ENCODE results near the gene FOXN1. TPM values are rescaled to one million over a fixed set of nuclear protein-coding genes. Genes with fewer than 3 reads are reported as not detected.

FOXN1 gene
- total and polyA plus RNA-seq, 8 donors, result 0.43 to 9.3 (median 2.4) TPM; not detected in 5

GRCh38 chr17:28527859-28528258, 21.7 kb downstream of the FOXN1 start:
- peaks cover 0 to 9% (median 0%) of the 10 kb centered on the region in 3 donors for H3K27me3 ChIP-seq
- WGBS, 5 donors, result 29 to 65% (median 43%) methylated on average over 2 of the region's 2 CpGs
- intact Hi-C loops (cut with DNase I; ENCODE audit: low total_unique reads), result no loop called here

DNA sequence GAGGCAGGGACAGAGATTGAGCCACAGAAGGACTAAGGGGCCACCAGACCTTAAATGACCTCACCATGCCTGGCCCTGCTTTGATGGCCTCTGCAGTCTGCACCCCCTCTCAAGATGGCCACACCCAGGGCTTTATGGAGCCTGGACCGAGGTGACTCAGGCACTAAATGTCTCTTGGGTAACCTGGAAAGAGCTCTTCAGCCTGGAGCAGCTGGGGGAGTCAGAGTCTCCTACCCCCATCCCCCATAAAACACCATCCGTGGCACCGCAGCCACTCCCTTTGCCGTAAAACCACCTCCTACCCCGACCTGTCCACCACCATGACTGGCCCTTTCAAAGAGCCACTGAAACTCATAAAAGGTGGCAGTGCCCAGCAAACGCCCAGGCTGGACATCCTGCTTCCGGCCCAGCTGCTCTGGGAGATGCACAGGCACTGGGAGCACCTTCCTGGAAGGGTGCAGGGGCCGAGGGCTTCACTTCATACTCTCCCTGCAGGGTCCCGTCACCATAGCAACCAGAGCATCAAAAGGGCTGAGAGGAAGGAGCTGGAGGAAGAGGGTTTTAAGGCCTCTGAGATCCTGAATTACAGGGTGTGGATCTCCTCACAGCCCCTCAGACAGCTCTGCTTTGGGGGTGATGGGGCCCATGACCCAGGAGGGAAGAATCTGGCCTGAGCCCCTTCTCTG, 22.3 kb downstream of the FOXN1 start:
- intact Hi-C loops (cut with DNase I; ENCODE audit: low total_unique reads), result no loop called here
- Histone ChIP-seq H3K27me3 (peaks cover 0 to 9% (median 0%) of the 10 kb centered on the region in 3 donors), H3K36me3 (no peaks in the 10 kb centered on the region), H3K27ac (no peak overlapping the region), H3K4me1 (peaks cover 6 to 50% (median 34%) of the 10 kb centered on the region in 4 donors), H3K9me3 (no peaks in the 10 kb centered on the region), H3K4me3 (no peak overlapping the region)
- no peak for TF ChIP-seq POLR2A (IDR thresholded peaks at IDR 0.05)
- TF ChIP-seq, protein P1, sequence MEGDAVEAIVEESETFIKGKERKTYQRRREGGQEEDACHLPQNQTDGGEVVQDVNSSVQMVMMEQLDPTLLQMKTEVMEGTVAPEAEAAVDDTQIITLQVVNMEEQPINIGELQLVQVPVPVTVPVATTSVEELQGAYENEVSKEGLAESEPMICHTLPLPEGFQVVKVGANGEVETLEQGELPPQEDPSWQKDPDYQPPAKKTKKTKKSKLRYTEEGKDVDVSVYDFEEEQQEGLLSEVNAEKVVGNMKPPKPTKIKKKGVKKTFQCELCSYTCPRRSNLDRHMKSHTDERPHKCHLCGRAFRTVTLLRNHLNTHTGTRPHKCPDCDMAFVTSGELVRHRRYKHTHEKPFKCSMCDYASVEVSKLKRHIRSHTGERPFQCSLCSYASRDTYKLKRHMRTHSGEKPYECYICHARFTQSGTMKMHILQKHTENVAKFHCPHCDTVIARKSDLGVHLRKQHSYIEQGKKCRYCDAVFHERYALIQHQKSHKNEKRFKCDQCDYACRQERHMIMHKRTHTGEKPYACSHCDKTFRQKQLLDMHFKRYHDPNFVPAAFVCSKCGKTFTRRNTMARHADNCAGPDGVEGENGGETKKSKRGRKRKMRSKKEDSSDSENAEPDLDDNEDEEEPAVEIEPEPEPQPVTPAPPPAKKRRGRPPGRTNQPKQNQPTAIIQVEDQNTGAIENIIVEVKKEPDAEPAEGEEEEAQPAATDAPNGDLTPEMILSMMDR (IDR thresholded peaks at IDR 0.05), result no peak
- no peak for TF ChIP-seq EP300 (IDR thresholded peaks at IDR 0.05)
- TF ChIP-seq POLR2AphosphoS5 (IDR thresholded peaks at IDR 0.05), result no peak
- DNase-seq, result no peak
- 76 to 80% (median 77%) methylated on average over 9 of the region's 9 CpGs for WGBS, 5 donors

More at GRCh38 chr17:28527859-28528258, 21.7 kb downstream of the FOXN1 start:
- no peaks in the 10 kb centered on the region for H3K36me3 ChIP-seq
- DNase-seq, result peak in 1 of 2 donors; percentile 90
- H3K4me1 ChIP-seq, result peaks cover 6 to 44% (median 34%) of the 10 kb centered on the region in 4 donors
- no peak for TF ChIP-seq EP300 (IDR thresholded peaks at IDR 0.05)
- TF ChIP-seq POLR2AphosphoS5 (IDR thresholded peaks at IDR 0.05), result no peak
- TF ChIP-seq POLR2A (IDR thresholded peaks at IDR 0.05), result no peak
- TF ChIP-seq, protein P1 (IDR thresholded peaks at IDR 0.05), result no peak
- H3K27ac ChIP-seq, result peak overlapping the region in 2 of 5 donors; percentile 24 to 62
- no peaks in the 10 kb centered on the region for H3K9me3 ChIP-seq
- H3K4me3 ChIP-seq, result no peak overlapping the region

DNA sequence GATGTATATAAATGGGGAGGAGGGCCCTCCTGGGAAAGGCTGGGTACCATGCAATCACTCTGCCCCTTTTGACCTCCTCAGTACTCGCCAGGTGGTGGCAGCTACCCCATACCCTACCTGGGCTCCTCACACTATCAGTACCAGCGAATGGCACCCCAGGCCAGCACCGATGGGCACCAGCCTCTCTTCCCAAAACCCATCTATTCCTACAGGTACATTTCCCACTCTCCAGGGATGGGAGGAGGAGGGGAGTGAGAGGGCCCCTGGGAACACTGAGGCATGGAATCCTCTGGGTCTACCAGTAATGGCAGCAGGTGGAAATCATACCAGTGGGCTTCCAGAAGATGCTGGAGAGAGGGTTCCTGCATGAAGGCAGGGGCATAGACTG, 22.9 kb downstream of the FOXN1 start:
- whole genome bisulfite sequencing, 5 donors, result 67 to 97% (median 89%) methylated on average over 1 to 3 of the region's 3 CpGs
- H3K27ac ChIP-seq, result no peak overlapping the region
- peaks cover 0 to 9% (median 0%) of the 10 kb centered on the region in 3 donors for H3K27me3 ChIP-seq
- intact Hi-C loops (cut with DNase I; ENCODE audit: low total_unique reads), result no loop called here
- peaks cover 6 to 50% (median 34%) of the 10 kb centered on the region in 4 donors for H3K4me1 ChIP-seq
- no peaks in the 10 kb centered on the region for H3K36me3 ChIP-seq
- H3K4me3 ChIP-seq, result no peak overlapping the region
- TF ChIP-seq EP300 (IDR thresholded peaks at IDR 0.05) (no peak), POLR2A (IDR thresholded peaks at IDR 0.05) (no peak), POLR2AphosphoS5 (IDR thresholded peaks at IDR 0.05) (no peak)
- TF ChIP-seq, protein P1 (IDR thresholded peaks at IDR 0.05), result no peak
- DNase-seq, result no peak
- no peaks in the 10 kb centered on the region for H3K9me3 ChIP-seq

DNA sequence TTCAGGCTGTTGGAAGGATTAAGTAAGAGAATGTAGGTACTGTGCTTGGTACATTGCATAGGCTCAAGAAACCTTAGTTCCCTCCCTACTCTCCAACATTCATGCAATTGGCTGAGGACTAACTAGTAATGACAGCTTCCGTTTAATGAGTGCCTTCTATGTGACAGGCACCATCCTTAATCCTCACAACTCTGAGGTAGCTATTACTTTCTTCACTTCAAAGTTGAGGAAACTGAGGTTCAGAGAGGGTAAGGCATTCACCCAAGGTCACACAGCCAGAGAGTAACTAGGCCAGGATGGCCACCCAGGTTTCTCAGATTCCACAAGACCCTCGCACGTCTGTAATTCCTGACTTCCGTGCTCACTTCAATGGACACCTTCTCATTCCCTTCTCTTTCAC, 24.1 kb downstream of the FOXN1 start:
- peaks cover 0 to 9% (median 0%) of the 10 kb centered on the region in 3 donors for H3K27me3 ChIP-seq
- no peak for DNase-seq
- H3K4me3 ChIP-seq, result no peak overlapping the region
- H3K9me3 ChIP-seq, result no peaks in the 10 kb centered on the region
- peaks cover 0 to 39% (median 28%) of the 10 kb centered on the region in 4 donors for H3K4me1 ChIP-seq
- H3K36me3 ChIP-seq, result no peaks in the 10 kb centered on the region
- TF ChIP-seq POLR2AphosphoS5 (IDR thresholded peaks at IDR 0.05) (no peak), EP300 (IDR thresholded peaks at IDR 0.05) (no peak), POLR2A (IDR thresholded peaks at IDR 0.05) (no peak)
- TF ChIP-seq, protein P1 (IDR thresholded peaks at IDR 0.05), result no peak
- H3K27ac ChIP-seq, result no peak overlapping the region
- intact Hi-C loops (cut with DNase I; ENCODE audit: low total_unique reads), result no loop called here
- WGBS, 5 donors, result 82 to 91% (median 90%) methylated on average over 4 of the region's 4 CpGs

Data from stomach (tissue), 9 donors.